Uterus (tissue), 2 donors: ENCODE results near the gene RBM12.

Experiments
- POLR2A ChIP-seq, 2 donors: fragments of 450-650 bp; IDR thresholded peaks; one replicate each; pipeline ENCODE4 v1.6.1; 2016; ENCODE audit warnings: antibody characterized with exemption in 2 of 2, mild to moderate bottlenecking in 1 of 2, moderate library complexity in 1 of 2
- TF ChIP-seq, protein P1 (sequence below), 4 experiments: fragments of 200-600 bp in 2 of 4; fragments of 450-650 bp in 2 of 4; sonication (generic) in 2 of 4; IDR thresholded peaks; one replicate each; pipeline ENCODE4 v1.5.1; 2016 to 2019; ENCODE audit warnings: antibody characterized with exemption in 4 of 4, mild to moderate bottlenecking in 2 of 4, moderate library complexity in 1 of 4

- TF ChIP-seq POLR2A (IDR thresholded peaks at IDR 0.05) = peak; percentile 19 to 29
- TF ChIP-seq, protein P1, sequence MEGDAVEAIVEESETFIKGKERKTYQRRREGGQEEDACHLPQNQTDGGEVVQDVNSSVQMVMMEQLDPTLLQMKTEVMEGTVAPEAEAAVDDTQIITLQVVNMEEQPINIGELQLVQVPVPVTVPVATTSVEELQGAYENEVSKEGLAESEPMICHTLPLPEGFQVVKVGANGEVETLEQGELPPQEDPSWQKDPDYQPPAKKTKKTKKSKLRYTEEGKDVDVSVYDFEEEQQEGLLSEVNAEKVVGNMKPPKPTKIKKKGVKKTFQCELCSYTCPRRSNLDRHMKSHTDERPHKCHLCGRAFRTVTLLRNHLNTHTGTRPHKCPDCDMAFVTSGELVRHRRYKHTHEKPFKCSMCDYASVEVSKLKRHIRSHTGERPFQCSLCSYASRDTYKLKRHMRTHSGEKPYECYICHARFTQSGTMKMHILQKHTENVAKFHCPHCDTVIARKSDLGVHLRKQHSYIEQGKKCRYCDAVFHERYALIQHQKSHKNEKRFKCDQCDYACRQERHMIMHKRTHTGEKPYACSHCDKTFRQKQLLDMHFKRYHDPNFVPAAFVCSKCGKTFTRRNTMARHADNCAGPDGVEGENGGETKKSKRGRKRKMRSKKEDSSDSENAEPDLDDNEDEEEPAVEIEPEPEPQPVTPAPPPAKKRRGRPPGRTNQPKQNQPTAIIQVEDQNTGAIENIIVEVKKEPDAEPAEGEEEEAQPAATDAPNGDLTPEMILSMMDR (IDR thresholded peaks at IDR 0.05) = peak in 2 of 4 experiments; percentile 24 to 32
Observed at GRCh38 chr20:35619196-35620095, 45.3 kb downstream of the RBM12 start.
